GM21528 (cell line): ENCODE results near the gene GIPC1.
"Not testable (repeated sequence)": the region's sequence is repeated elsewhere in the genome, so short reads cannot be mapped to it uniquely, and the experiment has no call there.

Experiments
- ATAC-seq: cut with Tn5 transposase; IDR thresholded peaks from one replicate; pipeline ENCODE4 v1.9.1; 2021; ENCODE audit warnings: mild to moderate bottlenecking, moderate library complexity; ENCODE audit not compliant: unreplicated experiment, low FRiP score

Gene GIPC1

GRCh38 chr19:14519245-14519859, 23.4 kb upstream of the GIPC1 start:
- no peak for ATAC-seq

GRCh38 chr19:14517840-14518505, 22.0 kb upstream of the GIPC1 start, which contains the start of gene DNAJB1:
DNAJB1 (minus strand) TSS chr19:14518397; CDS start chr19:14518349, 48 bp downstream.
- ATAC-seq: peak; percentile 59

GRCh38 chr19:14517446-14517839, 21.5 kb upstream of the GIPC1 start:
- no peak for ATAC-seq

- ATAC-seq: no peak
Measured at GRCh38 chr19:14516746-14517438, 21.0 kb upstream of the GIPC1 start.

- ATAC-seq: no peak
Measured at GRCh38 chr19:14516048-14516534, 20.2 kb upstream of the GIPC1 start.

- no peak for ATAC-seq
Measured at GRCh38 chr19:14515501-14516047, 19.6 kb upstream of the GIPC1 start.

GRCh38 chr19:14514215-14514863, 18.4 kb upstream of the GIPC1 start:
- no peak for ATAC-seq

- no peak for ATAC-seq
Measured at GRCh38 chr19:14512406-14512961, 16.6 kb upstream of the GIPC1 start.

GRCh38 chr19:14511229-14511593, 15.3 kb upstream of the GIPC1 start:
- ATAC-seq: no peak

GRCh38 chr19:14510311-14511228, 14.6 kb upstream of the GIPC1 start:
- no peak for ATAC-seq

- no peak for ATAC-seq
Measured at GRCh38 chr19:14507704-14508542, 12.0 kb upstream of the GIPC1 start.

- no peak for ATAC-seq
Measured at GRCh38 chr19:14505488-14506239, 9.7 kb upstream of the GIPC1 start.

- not testable (repeated sequence) for ATAC-seq
Measured at GRCh38 chr19:14504575-14504974, 8.6 kb upstream of the GIPC1 start.

- ATAC-seq: no peak
Measured at GRCh38 chr19:14503285-14503684, 7.4 kb upstream of the GIPC1 start.

GRCh38 chr19:14502334-14503092, 6.6 kb upstream of the GIPC1 start:
- ATAC-seq: no peak

- ATAC-seq: no peak
Measured at GRCh38 chr19:14497228-14497921, 1.4 kb upstream of the GIPC1 start.

- no peak for ATAC-seq
Measured at GRCh38 chr19:14496834-14497227, 904 bp upstream of the GIPC1 start.
